GM12878 (cell line): ENCODE measurements around the gene WDR53. TPM values are rescaled to one million over a fixed set of nuclear protein-coding genes. Genes with fewer than 3 reads are reported as not detected.

Experiments
- ATAC-seq: fragments of 200-7000 bp; cut with Tn5 transposase; 3 replicates; pipeline ENCODE4 v1.9.1; 2020; ENCODE audit warnings: mild to moderate bottlenecking, moderate library complexity
- BruUV-seq: library from RNA; stranded (reverse); fragments of 400-500 nt; replicated peaks from 2 replicates; lab custom pipeline; 2021; lab: Mats Ljungman, UMichigan
- CTCF ChIA-PET: fragments of 300-600 bp; sonication (Branson Sonifier 250); formaldehyde crosslinking; extraction: SDS; loops from one replicate; lab custom pipeline; 2021; ENCODE audit warnings: inconsistent platforms; lab: Yijun Ruan, JAX
- POLR2A ChIA-PET: fragments of 350-600 bp; formaldehyde crosslinking; extraction: SDS; loops from one replicate; lab custom pipeline; 2021; ENCODE audit warnings: inconsistent platforms; lab: Charles Lee
- RAD21 ChIA-PET: fragments of 300-600 bp; sonication (Branson Sonifier 250); formaldehyde crosslinking; loops from one replicate; lab custom pipeline; 2023; ENCODE audit warnings: antibody characterized with exemption; ENCODE audit not compliant: unreplicated experiment; lab: Charles Lee
- SMC1A ChIA-PET: fragments of 300-600 bp; sonication (Branson Sonifier 250); formaldehyde crosslinking; loops from one replicate; lab custom pipeline; 2023; ENCODE audit not compliant: unreplicated experiment, uncharacterized antibody; lab: Charles Lee
- DNase-seq: peaks from one replicate; pipeline ENCODE4 v3.0.0-alpha.2; 2011; ENCODE audit warnings: low read depth, low spot score
- FAIRE-seq: peaks from 3 replicates; lab custom pipeline; 2011; peaks lifted over from hg19 to GRCh38; lab: Jason Lieb, UNC
- H2AFZ ChIP-seq: 2 replicates; pipeline ENCODE4 v1.6.0; 2011; ENCODE audit warnings: low read depth, low read length, control low read depth; ENCODE audit not compliant: control insufficient read depth
- H3K27ac ChIP-seq: 2 replicates; pipeline ENCODE4 v1.5.1; 2011; ENCODE audit warnings: control low read depth; ENCODE audit not compliant: control insufficient read depth, insufficient read depth
- H3K27me3 ChIP-seq, 2 experiments: replicated peaks in 1 of 2; 2 replicates each; pipeline versions ENCODE4 v1.6.0 to v1.6.1; 2011; ENCODE audit warnings: low read length in 1 of 2; ENCODE audit not compliant: control insufficient read depth in 2 of 2, insufficient read depth in 2 of 2
- H3K36me3 ChIP-seq, 2 experiments: 2 replicates each; pipeline ENCODE4 v1.5.1; 2011; ENCODE audit warnings: low read length in 1 of 2; ENCODE audit not compliant: control insufficient read depth in 2 of 2, insufficient read depth in 2 of 2
- H3K4me1 ChIP-seq: 2 replicates; pipeline ENCODE4 v1.6.1; 2011; ENCODE audit warnings: mild to moderate bottlenecking, low read length, moderate library complexity, mixed read lengths; ENCODE audit not compliant: control insufficient read depth, insufficient read depth
- H3K4me2 ChIP-seq: 2 replicates; pipeline ENCODE4 v1.6.0; 2011; ENCODE audit warnings: control low read depth; ENCODE audit not compliant: control insufficient read depth, insufficient read depth
- H3K4me3 ChIP-seq: fragments of 200-600 bp; sonication (generic); 2 replicates; pipeline ENCODE4 v1.5.1; 2016
- H3K79me2 ChIP-seq: 2 replicates; pipeline ENCODE4 v1.6.0; 2011; ENCODE audit warnings: low read length; ENCODE audit not compliant: control insufficient read depth, insufficient read depth
- H3K9ac ChIP-seq: 2 replicates; pipeline ENCODE4 v1.8.0; 2011; ENCODE audit warnings: low read length, control low read depth, mixed read lengths; ENCODE audit not compliant: control insufficient read depth, insufficient read depth
- H3K9me3 ChIP-seq: replicated peaks from 3 replicates; pipeline ENCODE4 v1.5.1; 2011; ENCODE audit warnings: mild to moderate bottlenecking, low read length; ENCODE audit not compliant: control insufficient read depth, insufficient read depth
- H4K20me1 ChIP-seq: 2 replicates; pipeline ENCODE4 v1.6.0; 2011; ENCODE audit not compliant: control insufficient read depth, insufficient read depth
- ASH2L ChIP-seq: fragments of 300-600, 200-600 bp; sonication (generic); IDR thresholded peaks from 2 replicates; pipeline ENCODE4 v1.6.1; 2017; ENCODE audit warnings: low read depth, mild to moderate bottlenecking, borderline replicate concordance
- ATF7 ChIP-seq: fragments of 450-650 bp; IDR thresholded peaks from 2 replicates; pipeline ENCODE4 v1.6.1; 2016; ENCODE audit warnings: low read depth, mild to moderate bottlenecking
- CBFB ChIP-seq: IDR thresholded peaks from 2 replicates; pipeline ENCODE4 v1.6.1; 2016; ENCODE audit warnings: antibody characterized with exemption, low read depth
- PAX8 ChIP-seq: fragments of 450-650 bp; IDR thresholded peaks from 2 replicates; pipeline ENCODE4 v1.6.1; 2017; ENCODE audit warnings: mild to moderate bottlenecking, moderate library complexity
- POU2F2 ChIP-seq: IDR thresholded peaks from 3 replicates; pipeline ENCODE4 v1.6.1; 2011; ENCODE audit warnings: low read depth, mild to moderate bottlenecking, low read length, borderline replicate concordance
- YY1 ChIP-seq: IDR thresholded peaks from 2 replicates; pipeline ENCODE4 v1.6.1; 2011; ENCODE audit warnings: low read depth, mild to moderate bottlenecking, low read length
- WGBS: methylation state at CpG from one replicate; pipeline ENCODE4 v1.1.6; 2016; ENCODE audit warnings: low lambda C conversion rate; ENCODE audit not compliant: insufficient replicate concordance, insufficient coverage; ENCODE audit errors: missing lambda C conversion rate; 5-methylcytosine and 5-hydroxymethylcytosine counted together
- in situ Hi-C: fragments of 300-500 bp; cut with MboI; formaldehyde crosslinking; loops from 9 replicates; pipeline ENCODE4 v1.14.3; 2018; ENCODE audit warnings: mixed read lengths
- intact Hi-C: fragments of 100-400 bp; cut with micrococcal nuclease; formaldehyde crosslinking; loops from one replicate; pipeline ENCODE4 v1.14.2; 2022; ENCODE audit not compliant: unreplicated experiment
- polyA plus RNA-seq, 11 experiments: library from polyadenylated mRNA; depleted of rRNA in 4 of 11; unstranded in 6 of 11; stranded (reverse) in 5 of 11; fragments of >200 nt; fragmentation: Nextera tagmentation in 4 of 11; fragmentation: Illumina TruSeq in 1 of 11; extraction: Ambion mirVana in 4 of 11; extraction: Trizol in 1 of 11; gene quantifications; 1 replicate in 1 of 11; 2 replicates in 10 of 11; pipeline versions ENCODE4 v1.2.1 to v1.2.3, GENCODE V29; 2011 to 2016; ENCODE audit warnings: inconsistent platforms in 2 of 11, missing spikeins in 2 of 11, low read depth in 1 of 11
- total RNA-seq, 4 experiments: library from RNA; depleted of rRNA in 3 of 4; stranded (reverse); fragments of >200 nt in 3 of 4; fragmentation: Illumina TruSeq in 1 of 4; extraction: Trizol in 1 of 4; gene quantifications; 2 replicates each; pipeline versions ENCODE4 v1.2.1 to v1.2.3, GENCODE V29; 2013 to 2021
- TF ChIP-seq, protein P1 (sequence below), 3 experiments: IDR thresholded peaks in 2 of 3; conservative IDR thresholded peaks in 1 of 3; 2 replicates each; pipeline ENCODE4 v1.5.1; 2011; ENCODE audit warnings: low read depth in 3 of 3, low read length in 3 of 3, mild to moderate bottlenecking in 3 of 3, control low read depth in 2 of 3, moderate library complexity in 2 of 3, inconsistent platforms in 1 of 3, mixed read lengths in 1 of 3; ENCODE audit not compliant: control insufficient read depth in 2 of 3, insufficient read depth in 1 of 3; ENCODE audit errors: extremely low read depth in 1 of 3
- TF ChIP-seq, protein P2 (sequence below): fragments of 450-650 bp; formaldehyde crosslinking; IDR thresholded peaks from 2 replicates; pipeline ENCODE4 v1.5.0; 2022; ENCODE audit warnings: mild to moderate bottlenecking, missing genetic modification characterization

Gene WDR53
- total and polyA plus RNA-seq, 10 of the 15 experiments (the other 5 are each of a cell fraction or from before 2014, with no cell fraction given), result 7.7 to 20.3 (median 15.7) TPM

DNA sequence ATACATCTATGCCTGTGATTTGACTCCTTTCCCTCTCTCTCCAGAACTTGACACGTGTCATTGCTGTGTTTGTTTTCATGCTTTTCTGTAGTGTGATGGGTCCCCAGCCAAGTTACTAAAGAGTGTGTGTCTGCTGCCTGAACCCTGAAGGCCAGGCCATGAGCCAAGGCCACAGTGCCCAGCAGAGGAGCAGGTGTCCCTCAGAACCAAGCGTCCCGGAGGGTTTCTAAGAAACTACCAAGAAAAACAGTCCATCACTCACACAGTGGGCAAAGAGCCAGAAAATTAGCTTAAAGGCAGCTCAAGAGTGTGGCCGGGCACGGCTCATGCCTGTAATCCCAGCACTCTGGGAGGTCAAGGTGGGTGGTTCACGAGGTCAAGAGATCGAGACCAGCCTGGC, 35.3 kb upstream of the WDR53 start:
- Histone ChIP-seq H3K4me1 (no peaks in the 10 kb centered on the region), H3K9me3 (no peaks in the 10 kb centered on the region; the same call in 2 of the 3 replicates), H4K20me1 (no peaks in the 10 kb centered on the region), H3K36me3 (no peaks in the 10 kb centered on the region), H3K9ac (no peak overlapping the region), H3K27me3 (no peaks in the 10 kb centered on the region), H3K4me2 (no peak overlapping the region), H3K4me3 (no peak overlapping the region), H3K79me2 (no peaks in the 10 kb centered on the region), H3K27ac (no peak overlapping the region), H2AFZ (no peak overlapping the region)
- DNase-seq, result no peak
- ChIA-PET POLR2A (interaction anchor here (0.5 kb wide), 1 partner anchor 92 kb away, joined by 3 read pairs; no protein-coding TSS in a partner anchor), RAD21 (no interaction called here), CTCF (interaction anchor here (0.6 to 10.6 kb wide), 3 partner anchors 8 to 83 kb away, joined by 3 to 144 read pairs (median 3); no protein-coding TSS in a partner anchor), SMC1A (interaction anchor here (1.1 kb wide), 1 partner anchor 65 kb away, joined by 3 read pairs; no protein-coding TSS in a partner anchor)
- 43% methylated on average over 7 of the region's 7 CpGs for WGBS
- in situ Hi-C loops (no loop called here), intact Hi-C loops (no loop called here)
- no peak for FAIRE-seq
- no TSS peak for BruUV-seq
- TF ChIP-seq, protein P1, sequence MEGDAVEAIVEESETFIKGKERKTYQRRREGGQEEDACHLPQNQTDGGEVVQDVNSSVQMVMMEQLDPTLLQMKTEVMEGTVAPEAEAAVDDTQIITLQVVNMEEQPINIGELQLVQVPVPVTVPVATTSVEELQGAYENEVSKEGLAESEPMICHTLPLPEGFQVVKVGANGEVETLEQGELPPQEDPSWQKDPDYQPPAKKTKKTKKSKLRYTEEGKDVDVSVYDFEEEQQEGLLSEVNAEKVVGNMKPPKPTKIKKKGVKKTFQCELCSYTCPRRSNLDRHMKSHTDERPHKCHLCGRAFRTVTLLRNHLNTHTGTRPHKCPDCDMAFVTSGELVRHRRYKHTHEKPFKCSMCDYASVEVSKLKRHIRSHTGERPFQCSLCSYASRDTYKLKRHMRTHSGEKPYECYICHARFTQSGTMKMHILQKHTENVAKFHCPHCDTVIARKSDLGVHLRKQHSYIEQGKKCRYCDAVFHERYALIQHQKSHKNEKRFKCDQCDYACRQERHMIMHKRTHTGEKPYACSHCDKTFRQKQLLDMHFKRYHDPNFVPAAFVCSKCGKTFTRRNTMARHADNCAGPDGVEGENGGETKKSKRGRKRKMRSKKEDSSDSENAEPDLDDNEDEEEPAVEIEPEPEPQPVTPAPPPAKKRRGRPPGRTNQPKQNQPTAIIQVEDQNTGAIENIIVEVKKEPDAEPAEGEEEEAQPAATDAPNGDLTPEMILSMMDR (IDR thresholded peaks at IDR 0.05 in 2 of 3, conservative IDR thresholded peaks at IDR 0.05 in 1 of 3; ENCODE audit: control insufficient read depth in 2 of 3, extremely low read depth in 1 of 3, insufficient read depth in 1 of 3, low read depth in 3 of 3, low read length in 3 of 3), result no peak
- no peak for TF ChIP-seq YY1
- TF ChIP-seq ATF7, result no peak
- no peak for ATAC-seq

DNA sequence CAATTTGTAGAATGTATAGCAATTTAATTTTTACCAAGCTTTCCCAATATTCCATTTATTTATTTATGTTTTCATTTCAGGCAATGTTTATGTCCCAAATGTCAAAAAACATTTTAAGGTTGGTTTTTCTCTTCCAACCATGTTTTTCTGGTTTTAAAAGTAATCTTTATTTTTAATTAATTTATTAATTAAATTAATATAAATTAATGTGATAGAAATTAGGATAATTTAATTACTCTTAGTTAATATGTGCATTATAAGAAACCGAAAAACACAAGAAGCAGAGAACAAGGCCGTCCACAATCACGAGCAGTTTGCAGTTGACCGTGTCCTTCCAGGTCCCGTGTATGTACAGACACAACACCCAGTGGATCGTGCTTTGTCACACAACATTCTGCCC, 34.3 kb upstream of the WDR53 start:
- ChIA-PET POLR2A (interaction anchor here (0.7 kb wide), 1 partner anchor 22 kb away, joined by 3 read pairs; no protein-coding TSS in a partner anchor), CTCF (interaction anchor here (0.9 to 1.6 kb wide), 2 partner anchors 9 to 29 kb away, joined by 3 read pairs; no protein-coding TSS in a partner anchor), SMC1A (interaction anchor here (1.4 kb wide), 1 partner anchor 184 kb away, joined by 3 read pairs; no protein-coding TSS in a partner anchor), RAD21 (no interaction called here)
- DNase-seq, result no peak
- no peak overlapping the region for H3K27ac ChIP-seq
- no peaks in the 10 kb centered on the region for H3K4me1 ChIP-seq
- H3K4me2 ChIP-seq, result no peak overlapping the region
- H4K20me1 ChIP-seq, result no peaks in the 10 kb centered on the region
- H3K79me2 ChIP-seq, result no peaks in the 10 kb centered on the region
- no peak for FAIRE-seq
- no peak overlapping the region for H2AFZ ChIP-seq
- intact Hi-C loops (no loop called here), in situ Hi-C loops (no loop called here)
- no TSS peak for BruUV-seq
- no peak overlapping the region for H3K4me3 ChIP-seq
- no peaks in the 10 kb centered on the region for H3K27me3 ChIP-seq
- no peaks in the 10 kb centered on the region for H3K36me3 ChIP-seq
- ATAC-seq, result no peak
- no peaks in the 10 kb centered on the region for H3K9me3 ChIP-seq
- WGBS, result 54% methylated on average over 6 of the region's 6 CpGs
- no peak overlapping the region for H3K9ac ChIP-seq
- TF ChIP-seq POU2F2, result no peak
- TF ChIP-seq PAX8, result no peak
- TF ChIP-seq, protein P1 (IDR thresholded peaks at IDR 0.05 in 2 of 3, conservative IDR thresholded peaks at IDR 0.05 in 1 of 3; ENCODE audit: control insufficient read depth in 2 of 3, extremely low read depth in 1 of 3, insufficient read depth in 1 of 3, low read depth in 3 of 3, low read length in 3 of 3), result no peak
- TF ChIP-seq CBFB, result no peak
- TF ChIP-seq ASH2L, result no peak
- TF ChIP-seq, protein P2, sequence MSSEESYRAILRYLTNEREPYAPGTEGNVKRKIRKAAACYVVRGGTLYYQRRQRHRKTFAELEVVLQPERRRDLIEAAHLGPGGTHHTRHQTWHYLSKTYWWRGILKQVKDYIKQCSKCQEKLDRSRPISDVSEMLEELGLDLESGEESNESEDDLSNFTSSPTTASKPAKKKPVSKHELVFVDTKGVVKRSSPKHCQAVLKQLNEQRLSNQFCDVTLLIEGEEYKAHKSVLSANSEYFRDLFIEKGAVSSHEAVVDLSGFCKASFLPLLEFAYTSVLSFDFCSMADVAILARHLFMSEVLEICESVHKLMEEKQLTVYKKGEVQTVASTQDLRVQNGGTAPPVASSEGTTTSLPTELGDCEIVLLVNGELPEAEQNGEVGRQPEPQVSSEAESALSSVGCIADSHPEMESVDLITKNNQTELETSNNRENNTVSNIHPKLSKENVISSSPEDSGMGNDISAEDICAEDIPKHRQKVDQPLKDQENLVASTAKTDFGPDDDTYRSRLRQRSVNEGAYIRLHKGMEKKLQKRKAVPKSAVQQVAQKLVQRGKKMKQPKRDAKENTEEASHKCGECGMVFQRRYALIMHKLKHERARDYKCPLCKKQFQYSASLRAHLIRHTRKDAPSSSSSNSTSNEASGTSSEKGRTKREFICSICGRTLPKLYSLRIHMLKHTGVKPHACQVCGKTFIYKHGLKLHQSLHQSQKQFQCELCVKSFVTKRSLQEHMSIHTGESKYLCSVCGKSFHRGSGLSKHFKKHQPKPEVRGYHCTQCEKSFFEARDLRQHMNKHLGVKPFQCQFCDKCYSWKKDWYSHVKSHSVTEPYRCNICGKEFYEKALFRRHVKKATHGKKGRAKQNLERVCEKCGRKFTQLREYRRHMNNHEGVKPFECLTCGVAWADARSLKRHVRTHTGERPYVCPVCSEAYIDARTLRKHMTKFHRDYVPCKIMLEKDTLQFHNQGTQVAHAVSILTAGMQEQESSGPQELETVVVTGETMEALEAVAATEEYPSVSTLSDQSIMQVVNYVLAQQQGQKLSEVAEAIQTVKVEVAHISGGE (CRISPR knock-in tag), result no peak
